Nephron (organoid): ENCODE measurements around the gene PPDPF.

ENCODE experiments used
- H3K27ac Mint-ChIP-seq, 3 experiments: 2 replicates each; pipeline ENCODE4 v1.8.0; 2020; ENCODE audit warnings: mixed read lengths in 3 of 3, mild to moderate bottlenecking in 2 of 3, moderate library complexity in 1 of 3
- H3K27me3 Mint-ChIP-seq: 2 replicates; pipeline ENCODE4 v1.8.0; 2021; ENCODE audit warnings: low read depth, mild to moderate bottlenecking, moderate library complexity, mixed read lengths
- H3K36me3 Mint-ChIP-seq: 2 replicates; pipeline ENCODE4 v1.8.0; 2020; ENCODE audit warnings: low read depth, mixed read lengths
- H3K4me1 Mint-ChIP-seq: 2 replicates; pipeline ENCODE4 v1.8.0; 2020; ENCODE audit warnings: mixed read lengths
- H3K4me3 Mint-ChIP-seq, 3 experiments: 2 replicates each; pipeline ENCODE4 v1.8.0; 2020; ENCODE audit warnings: mild to moderate bottlenecking in 3 of 3, mixed read lengths in 3 of 3, moderate library complexity in 2 of 3
- H3K9me3 Mint-ChIP-seq: 2 replicates; pipeline ENCODE4 v1.8.0; 2020; ENCODE audit warnings: mixed read lengths
- TF ChIP-seq, protein P1 (sequence below), 3 experiments: fragments of 200-600 bp; sonication (generic); IDR thresholded peaks; one replicate each; pipeline ENCODE4 v1.5.0; 2021; ENCODE audit warnings: antibody characterized with exemption in 3 of 3; ENCODE audit not compliant: unreplicated experiment in 3 of 3

Gene PPDPF

DNA sequence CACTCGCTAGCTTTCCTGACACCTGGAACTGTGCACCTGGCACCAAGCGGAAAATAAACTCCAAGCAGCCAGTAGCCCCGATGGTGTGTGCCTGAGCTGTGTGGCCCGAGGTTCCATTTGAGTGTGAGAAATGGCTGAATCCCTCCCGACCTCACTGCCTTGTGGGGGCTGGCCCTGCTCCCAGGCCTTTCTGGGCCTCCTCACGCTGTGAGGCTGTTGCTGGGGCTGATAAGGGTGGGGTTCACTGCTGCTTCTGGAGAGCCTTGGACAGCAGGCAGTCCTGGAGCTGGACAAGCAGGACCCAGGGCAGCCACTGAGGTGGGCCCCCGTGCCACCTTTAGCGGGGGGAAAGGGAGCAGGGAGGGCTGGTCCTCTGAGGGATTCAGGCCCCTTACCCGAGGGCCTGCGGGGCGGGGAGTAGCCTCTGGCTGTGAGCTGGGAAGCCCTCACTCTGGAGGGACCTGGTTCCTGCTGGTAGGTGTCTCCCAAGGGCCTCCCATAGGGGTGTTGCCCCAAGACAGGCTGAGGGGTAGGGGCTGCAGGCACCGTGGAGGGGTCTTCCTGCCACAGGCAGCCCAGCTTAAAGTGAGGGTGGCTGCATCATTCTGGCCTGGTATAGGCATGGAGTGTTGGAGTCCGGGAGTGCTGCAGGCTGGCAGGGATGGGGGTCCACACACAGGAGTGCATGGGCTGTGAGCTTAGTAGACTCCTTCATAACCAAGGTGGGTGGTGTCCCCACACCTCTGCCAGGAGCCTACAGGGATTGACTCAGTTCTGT, 1.7 kb downstream of the PPDPF start:
- TF ChIP-seq, protein P1, sequence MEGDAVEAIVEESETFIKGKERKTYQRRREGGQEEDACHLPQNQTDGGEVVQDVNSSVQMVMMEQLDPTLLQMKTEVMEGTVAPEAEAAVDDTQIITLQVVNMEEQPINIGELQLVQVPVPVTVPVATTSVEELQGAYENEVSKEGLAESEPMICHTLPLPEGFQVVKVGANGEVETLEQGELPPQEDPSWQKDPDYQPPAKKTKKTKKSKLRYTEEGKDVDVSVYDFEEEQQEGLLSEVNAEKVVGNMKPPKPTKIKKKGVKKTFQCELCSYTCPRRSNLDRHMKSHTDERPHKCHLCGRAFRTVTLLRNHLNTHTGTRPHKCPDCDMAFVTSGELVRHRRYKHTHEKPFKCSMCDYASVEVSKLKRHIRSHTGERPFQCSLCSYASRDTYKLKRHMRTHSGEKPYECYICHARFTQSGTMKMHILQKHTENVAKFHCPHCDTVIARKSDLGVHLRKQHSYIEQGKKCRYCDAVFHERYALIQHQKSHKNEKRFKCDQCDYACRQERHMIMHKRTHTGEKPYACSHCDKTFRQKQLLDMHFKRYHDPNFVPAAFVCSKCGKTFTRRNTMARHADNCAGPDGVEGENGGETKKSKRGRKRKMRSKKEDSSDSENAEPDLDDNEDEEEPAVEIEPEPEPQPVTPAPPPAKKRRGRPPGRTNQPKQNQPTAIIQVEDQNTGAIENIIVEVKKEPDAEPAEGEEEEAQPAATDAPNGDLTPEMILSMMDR (IDR thresholded peaks at IDR 0.05; ENCODE audit: unreplicated experiment in 3 of 3): no peak
- peak overlapping the region; percentile 79 to 91 (median 81) for H3K4me3 Mint-ChIP-seq
- H3K9me3 Mint-ChIP-seq: no peaks in the 10 kb centered on the region
- H3K27ac Mint-ChIP-seq: no peak overlapping the region
- H3K27me3 Mint-ChIP-seq: peaks cover 4% of the 10 kb centered on the region
- H3K36me3 Mint-ChIP-seq: peaks cover 13% of the 10 kb centered on the region
- H3K4me1 Mint-ChIP-seq: peaks cover 12% of the 10 kb centered on the region

DNA sequence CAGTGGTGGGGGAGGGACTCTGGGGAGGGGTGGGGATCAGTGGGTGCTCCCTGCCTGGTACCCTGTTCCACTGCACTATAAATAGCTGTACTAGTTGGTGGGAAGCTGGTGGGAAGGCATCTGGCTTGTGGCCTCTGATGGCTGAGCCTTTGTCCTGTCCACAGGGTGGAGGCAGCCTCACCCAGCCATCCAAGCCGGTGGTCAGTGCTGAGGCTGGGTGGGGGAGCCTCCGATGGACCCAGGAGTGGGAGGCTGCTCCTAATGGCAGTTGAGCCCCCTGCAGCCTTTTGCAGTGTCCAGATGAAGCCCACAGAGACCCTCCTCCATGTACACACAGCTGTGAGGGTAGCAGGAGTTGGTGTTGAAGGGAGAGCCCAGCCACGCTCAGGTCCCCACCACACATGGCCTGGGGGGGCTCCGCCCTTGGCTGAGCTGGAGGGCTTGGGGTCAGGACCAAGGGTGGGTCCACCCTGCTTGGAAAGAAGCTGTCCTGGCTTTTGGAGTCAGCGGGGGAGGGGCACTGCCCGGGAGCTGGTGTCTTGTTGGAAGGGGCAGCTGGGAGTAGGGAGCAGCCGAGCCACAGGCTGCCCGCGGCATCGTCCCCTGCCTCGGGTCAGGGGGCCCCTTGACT, 2.5 kb downstream of the PPDPF start:
- peak overlapping the region; percentile 79 to 91 (median 81) for H3K4me3 Mint-ChIP-seq
- TF ChIP-seq, protein P1 (IDR thresholded peaks at IDR 0.05; ENCODE audit: unreplicated experiment in 3 of 3): no peak
- H3K9me3 Mint-ChIP-seq: no peaks in the 10 kb centered on the region
- H3K4me1 Mint-ChIP-seq: peaks cover 12% of the 10 kb centered on the region
- peaks cover 13% of the 10 kb centered on the region for H3K36me3 Mint-ChIP-seq
- H3K27ac Mint-ChIP-seq: no peak overlapping the region
- peaks cover 3% of the 10 kb centered on the region for H3K27me3 Mint-ChIP-seq

DNA sequence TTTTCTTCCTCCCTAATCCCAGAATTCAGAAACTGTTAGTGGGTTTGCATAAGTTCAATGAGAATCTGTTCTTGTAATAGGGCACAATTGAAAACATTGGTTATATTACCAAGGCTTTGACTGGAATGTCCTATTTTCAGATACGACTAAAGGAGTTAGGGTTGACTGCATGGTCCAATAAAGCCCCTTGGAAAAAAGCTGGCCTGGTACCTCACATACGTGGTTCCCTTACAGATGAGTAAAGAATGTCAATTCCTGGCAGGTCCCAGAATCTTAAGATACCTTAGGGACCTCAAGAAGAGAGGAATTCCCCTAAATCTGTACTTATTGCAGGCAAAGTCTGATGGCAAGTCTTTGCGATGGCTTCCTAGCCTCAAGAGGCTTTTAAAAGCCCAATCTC, 4.6 kb downstream of the PPDPF start:
- TF ChIP-seq, protein P1 (IDR thresholded peaks at IDR 0.05; ENCODE audit: unreplicated experiment in 3 of 3): no peak
- H3K27me3 Mint-ChIP-seq: no peaks in the 10 kb centered on the region
- peak overlapping the region in 1 of 3 experiments; percentile 69 for H3K27ac Mint-ChIP-seq

DNA sequence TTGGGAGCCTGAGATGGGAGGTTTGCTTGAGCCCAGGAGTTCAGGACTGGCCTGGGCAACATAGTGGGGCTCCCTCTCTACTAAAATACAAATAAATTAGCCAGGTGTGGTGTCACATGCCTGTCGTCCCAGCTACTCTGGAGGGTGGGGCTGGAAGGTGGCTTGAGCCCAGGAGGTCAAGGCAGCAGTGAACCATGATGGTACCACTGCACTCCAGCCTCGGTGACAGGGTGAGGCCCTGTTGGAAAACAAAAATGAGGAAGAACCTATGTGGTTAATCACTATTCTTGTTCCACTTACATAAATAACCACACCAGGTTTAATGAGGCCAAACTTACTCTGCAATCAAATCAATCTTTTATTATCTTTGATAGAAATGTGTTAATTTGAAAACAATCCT, 5.4 kb downstream of the PPDPF start:
- Mint-ChIP-seq H3K27me3 (peaks cover 3% of the 10 kb centered on the region), H3K4me1 (peaks cover 7% of the 10 kb centered on the region), H3K4me3 (no peak overlapping the region), H3K9me3 (no peaks in the 10 kb centered on the region), H3K36me3 (peaks cover 13% of the 10 kb centered on the region), H3K27ac (no peak overlapping the region)
- TF ChIP-seq, protein P1 (IDR thresholded peaks at IDR 0.05; ENCODE audit: unreplicated experiment in 3 of 3): no peak

More for the DNA sequence above, 4.6 kb downstream of the PPDPF start:
- Mint-ChIP-seq H3K9me3 (no peaks in the 10 kb centered on the region), H3K4me3 (peak overlapping the region; percentile 54 to 76 (median 56)), H3K36me3 (peaks cover 13% of the 10 kb centered on the region), H3K4me1 (peaks cover 7% of the 10 kb centered on the region)

DNA sequence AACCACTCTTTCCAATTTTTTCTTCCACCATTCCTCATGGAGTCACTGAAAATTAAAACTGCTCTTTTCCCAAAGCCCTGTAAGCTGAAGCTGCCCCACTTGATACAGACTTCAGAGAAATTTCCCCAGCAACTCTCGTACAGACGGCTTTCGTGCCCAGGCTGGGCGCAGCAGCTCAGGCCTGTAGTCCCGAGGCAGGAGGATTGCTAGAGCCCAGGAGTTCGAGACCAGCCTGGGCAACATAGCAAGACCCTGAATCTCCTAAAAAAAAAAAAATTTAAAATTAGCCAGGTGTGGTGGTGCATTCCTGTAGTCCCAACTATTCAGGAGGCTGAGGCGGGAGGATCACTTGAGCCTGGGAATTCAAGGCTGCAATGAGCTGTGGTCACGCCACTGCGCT, 6.6 kb downstream of the PPDPF start:
- Mint-ChIP-seq H3K27ac (no peak overlapping the region), H3K36me3 (peaks cover 13% of the 10 kb centered on the region), H3K4me1 (peaks cover 7% of the 10 kb centered on the region), H3K4me3 (peak overlapping the region in 1 of 3 experiments; percentile 19), H3K9me3 (no peaks in the 10 kb centered on the region), H3K27me3 (peaks cover 4% of the 10 kb centered on the region)
- TF ChIP-seq, protein P1 (IDR thresholded peaks at IDR 0.05; ENCODE audit: unreplicated experiment in 3 of 3): no peak
